DND-41 (cell line): ENCODE measurements around the gene CARS1.

ENCODE experiments used
- ATAC-seq: fragments of 200-7000 bp; cut with Tn5 transposase; 3 replicates; pipeline ENCODE4 v1.9.1; 2021; ENCODE audit warnings: low read depth; ENCODE audit not compliant: insufficient read depth
- DNase-seq: peaks from one replicate; pipeline ENCODE4 v3.0.0-alpha.2; 2020
- H2AFZ ChIP-seq: 2 replicates; pipeline ENCODE4 v1.6.0; 2012; ENCODE audit warnings: low read depth, low read length
- H3K27ac ChIP-seq: 2 replicates; pipeline ENCODE4 v1.5.1; 2012; ENCODE audit warnings: low read length, inconsistent platforms
- H3K27me3 ChIP-seq: fragments of 200-600 bp; sonication (generic); 2 replicates; pipeline ENCODE4 v1.6.0; 2012; ENCODE audit warnings: low read length, mild to moderate bottlenecking, inconsistent platforms; ENCODE audit not compliant: insufficient read depth, poor library complexity
- H3K36me3 ChIP-seq: 2 replicates; pipeline ENCODE4 v1.5.1; 2012; ENCODE audit warnings: low read length, inconsistent platforms; ENCODE audit not compliant: insufficient read depth
- H3K4me1 ChIP-seq: 2 replicates; pipeline ENCODE4 v1.5.1; 2012; ENCODE audit warnings: mild to moderate bottlenecking, low read length; ENCODE audit not compliant: insufficient read depth
- H3K4me2 ChIP-seq: 2 replicates; pipeline ENCODE4 v1.6.0; 2012; ENCODE audit warnings: mild to moderate bottlenecking, moderate library complexity, low read length, inconsistent platforms; ENCODE audit not compliant: insufficient read depth
- H3K4me3 ChIP-seq, 2 experiments: fragments of 200-600 bp in 1 of 2; shearing (Covaris generic) in 1 of 2; 2 replicates each; pipeline ENCODE4 v1.5.1; 2012 to 2016; ENCODE audit warnings: inconsistent platforms in 2 of 2, low read length in 2 of 2, mild to moderate bottlenecking in 2 of 2, low read depth in 1 of 2, moderate library complexity in 1 of 2
- H3K79me2 ChIP-seq: 2 replicates; pipeline ENCODE4 v1.6.0; 2012; ENCODE audit warnings: low read length, inconsistent platforms; ENCODE audit not compliant: insufficient read depth
- H3K9ac ChIP-seq: 2 replicates; pipeline ENCODE4 v1.6.0; 2012; ENCODE audit warnings: low read depth, mild to moderate bottlenecking, inconsistent platforms, low read length, moderate library complexity
- H3K9me3 ChIP-seq: 2 replicates; pipeline ENCODE4 v1.5.1; 2012; ENCODE audit warnings: low read length, moderate library complexity, mild to moderate bottlenecking, inconsistent platforms; ENCODE audit not compliant: insufficient read depth, severe bottlenecking
- H4K20me1 ChIP-seq: 2 replicates; pipeline ENCODE4 v1.6.0; 2012; ENCODE audit warnings: low read length; ENCODE audit not compliant: insufficient read depth
- CTCF ChIP-seq: IDR thresholded peaks from 2 replicates; pipeline ENCODE4 v1.5.1; 2012; ENCODE audit warnings: borderline replicate concordance, low read length, moderate library complexity, mild to moderate bottlenecking; ENCODE audit not compliant: poor library complexity, severe bottlenecking; ENCODE audit errors: extremely low read depth
- EZH2 ChIP-seq: IDR thresholded peaks from 3 replicates; pipeline ENCODE4 v1.6.1; 2012; ENCODE audit warnings: borderline replicate concordance, low read depth, mild to moderate bottlenecking, moderate library complexity, low read length, inconsistent platforms; ENCODE audit not compliant: severe bottlenecking

CARS1 gene

GRCh38 chr11:2987881-2988861 lies 69.1 kb downstream of the CARS1 start:
- ATAC-seq (no peak), DNase-seq (no peak)
- Histone ChIP-seq H3K9ac (peak overlapping the region; percentile 94), H3K4me1 (peaks cover 45% of the 10 kb centered on the region), H3K79me2 (peaks cover 94% of the 10 kb centered on the region), H2AFZ (no peak overlapping the region), H3K27ac (peak overlapping the region; percentile 66), H3K4me3 (peak overlapping the region in 1 of 2 experiments; percentile 74; a peak in 1 of 4 replicates), H3K9me3 (no peaks in the 10 kb centered on the region), H4K20me1 (peaks cover 66% of the 10 kb centered on the region), H3K4me2 (peak overlapping the region; percentile 77), H3K27me3 (no peaks in the 10 kb centered on the region), H3K36me3 (peaks cover 28% of the 10 kb centered on the region)
- no peak for TF ChIP-seq EZH2
- TF ChIP-seq CTCF: no peak

- TF ChIP-seq EZH2 (no peak), CTCF (no peak)
Measured at GRCh38 chr11:2983908-2984307, 73.3 kb downstream of the CARS1 start.

GRCh38 chr11:2982214-2982613 lies 75.0 kb downstream of the CARS1 start:
- H4K20me1 ChIP-seq: peaks cover 83% of the 10 kb centered on the region
- ATAC-seq: no peak

More at GRCh38 chr11:2983908-2984307, 73.3 kb downstream of the CARS1 start:
- Histone ChIP-seq H3K27ac (no peak overlapping the region), H3K4me2 (no peak overlapping the region), H3K79me2 (peaks cover 100% of the 10 kb centered on the region), H2AFZ (no peak overlapping the region), H3K27me3 (no peaks in the 10 kb centered on the region), H4K20me1 (peaks cover 82% of the 10 kb centered on the region), H3K9me3 (no peaks in the 10 kb centered on the region), H3K9ac (no peak overlapping the region), H3K4me3 (no peak overlapping the region), H3K36me3 (peaks cover 39% of the 10 kb centered on the region), H3K4me1 (peaks cover 21% of the 10 kb centered on the region)
- DNase-seq (no peak), ATAC-seq (no peak)

More at GRCh38 chr11:2982214-2982613, 75.0 kb downstream of the CARS1 start:
- Histone ChIP-seq H3K4me3 (no peak overlapping the region), H3K4me1 (peaks cover 8% of the 10 kb centered on the region), H3K27me3 (no peaks in the 10 kb centered on the region), H3K79me2 (peaks cover 100% of the 10 kb centered on the region), H3K9me3 (no peaks in the 10 kb centered on the region), H2AFZ (no peak overlapping the region), H3K36me3 (peaks cover 46% of the 10 kb centered on the region), H3K9ac (no peak overlapping the region), H3K4me2 (no peak overlapping the region), H3K27ac (no peak overlapping the region)
- no peak for DNase-seq
- TF ChIP-seq CTCF: no peak
- TF ChIP-seq EZH2: no peak
